GM19025 (cell line): ENCODE measurements around the gene SPAG17.

Experiments
- ATAC-seq: cut with Tn5 transposase; IDR thresholded peaks from one replicate; pipeline ENCODE4 v1.9.1; 2021; ENCODE audit warnings: mild to moderate bottlenecking, low read depth, moderate library complexity; ENCODE audit not compliant: unreplicated experiment

The SPAG17 gene

DNA sequence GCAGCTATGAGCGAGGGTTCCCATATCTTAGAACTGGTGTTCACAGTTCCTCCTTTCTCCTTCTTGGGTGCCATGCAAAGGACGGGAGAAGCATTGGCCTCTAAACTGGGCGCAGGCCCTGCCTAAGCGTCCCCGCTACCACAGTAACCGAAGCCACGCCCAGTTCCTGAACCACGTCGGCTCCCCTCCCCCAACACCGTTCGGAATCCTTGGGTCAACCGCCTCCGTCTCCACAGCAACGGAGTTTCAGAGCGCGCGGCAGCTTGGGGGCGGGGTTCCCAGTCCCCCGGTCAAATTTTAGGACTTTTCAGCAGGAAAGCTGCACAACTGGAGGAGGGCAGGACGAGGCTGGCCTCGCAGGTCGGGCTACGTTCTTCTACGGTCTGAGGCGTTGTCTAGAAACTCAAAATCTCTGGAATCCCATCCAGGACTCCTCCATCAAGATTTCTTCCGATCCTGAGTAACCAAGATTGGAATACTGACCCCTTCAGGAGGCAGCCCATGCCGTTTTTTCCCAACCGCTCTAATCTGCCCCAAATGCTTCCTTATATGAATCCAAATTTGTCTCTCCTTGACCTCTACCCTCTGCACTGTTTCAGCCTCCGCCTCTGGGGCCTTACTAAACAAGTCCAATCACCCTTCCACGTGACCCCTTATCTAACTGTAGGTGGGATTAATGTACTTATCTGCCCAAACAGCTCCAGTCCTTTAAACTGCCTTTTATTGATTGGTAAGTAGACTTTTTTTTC is at the start of gene SPAG17:
TSS of gene SPAG17 (minus strand) at position 145 of the 749 bp plus-strand sequence. CDS start at position 74, 71 bp downstream.
- ATAC-seq: no peak

GRCh38 chr1:118225471-118225870 is 40.4 kb upstream of the SPAG17 start:
- ATAC-seq: no peak

- ATAC-seq: no peak
Observed at GRCh38 chr1:118223426-118223825, 38.4 kb upstream of the SPAG17 start.

- no peak for ATAC-seq
Observed at GRCh38 chr1:118219438-118219837, 34.4 kb upstream of the SPAG17 start.

DNA sequence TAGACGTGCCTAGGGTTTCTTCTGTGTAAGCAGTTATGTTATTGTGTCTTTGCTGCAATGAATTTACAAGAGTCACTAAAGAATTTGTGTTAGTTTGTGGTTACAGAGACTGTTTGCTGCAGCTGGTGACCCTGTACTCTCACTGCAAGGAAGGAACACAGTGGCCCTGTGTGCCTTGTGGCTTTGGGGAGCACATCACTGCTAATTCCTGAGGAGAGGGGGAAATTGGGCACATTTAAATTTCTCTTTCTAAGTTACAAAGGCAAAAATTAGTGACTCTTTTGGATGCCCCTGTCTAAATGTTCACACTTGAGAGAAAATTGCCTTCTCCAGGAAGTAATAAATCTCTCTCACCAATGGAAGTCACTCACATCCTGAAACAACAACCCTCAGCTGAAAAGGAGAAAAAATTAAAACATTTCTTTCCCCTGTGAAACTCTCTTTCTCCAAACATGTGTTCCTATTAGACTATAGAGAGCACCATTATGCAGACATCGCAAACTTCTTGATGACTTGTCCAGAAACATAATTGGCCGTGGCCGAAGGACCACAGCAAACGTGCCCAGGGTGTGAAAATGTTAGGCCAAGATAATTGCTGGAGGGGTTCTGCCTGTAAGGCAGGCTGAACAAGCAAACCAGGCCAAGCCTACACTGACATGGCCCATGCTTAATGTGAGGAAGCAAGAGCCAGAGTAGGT is 32.3 kb upstream of the SPAG17 start:
- ATAC-seq: no peak

- ATAC-seq: no peak
Observed at GRCh38 chr1:118214866-118215265, 29.8 kb upstream of the SPAG17 start.

DNA sequence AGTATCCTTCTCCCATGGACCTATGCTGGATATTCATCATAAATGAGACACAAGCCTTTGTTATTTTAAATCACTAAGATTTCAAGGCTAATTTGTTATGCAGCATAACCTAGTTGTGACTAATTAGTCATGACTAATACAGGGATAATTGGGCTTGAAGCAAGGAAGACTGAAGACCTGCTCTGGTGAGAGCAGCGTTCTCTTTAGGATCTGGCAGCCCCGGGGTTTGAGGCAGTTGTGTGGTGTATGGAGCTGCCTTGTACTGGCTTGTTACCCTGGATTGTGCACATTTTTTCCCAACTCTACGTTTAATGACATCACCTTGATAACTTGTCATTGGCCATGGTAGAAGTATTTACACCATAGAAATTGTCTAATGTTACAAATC is 25.7 kb upstream of the SPAG17 start:
- ATAC-seq: no peak

DNA sequence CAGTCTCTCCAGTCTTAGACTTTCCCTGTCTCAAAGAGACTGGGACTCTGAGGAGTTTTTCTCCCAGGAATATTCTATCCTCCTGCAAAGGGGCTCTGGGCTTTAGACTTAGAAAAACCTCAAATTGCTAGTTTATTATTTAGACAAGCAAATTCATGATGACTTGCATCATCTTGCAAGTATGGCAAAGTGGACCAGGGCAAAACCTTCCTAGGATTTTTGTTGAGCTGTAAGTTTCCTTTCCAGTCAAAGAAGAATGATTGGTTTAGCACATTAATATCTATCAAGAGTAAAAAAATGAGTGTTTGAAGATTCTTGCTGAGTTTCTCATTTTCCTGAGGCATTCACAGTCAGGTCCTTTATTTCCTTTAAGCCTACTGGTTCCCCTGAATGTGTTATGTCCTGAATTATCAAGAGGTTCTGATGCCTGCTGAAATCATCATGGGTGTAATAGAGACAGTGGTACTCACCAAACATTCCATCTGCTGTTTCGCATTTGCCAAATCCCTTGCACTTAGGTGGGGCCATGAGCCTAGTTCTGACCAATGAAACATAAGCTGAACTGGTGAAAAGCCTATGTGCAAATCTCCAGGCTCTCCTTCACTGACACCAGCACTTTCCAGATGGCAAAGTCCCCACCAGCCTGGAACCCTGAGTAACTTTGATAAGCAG is 25.2 kb upstream of the SPAG17 start:
- no peak for ATAC-seq

- ATAC-seq: no peak
Observed at GRCh38 chr1:118209648-118210047, 24.6 kb upstream of the SPAG17 start.

DNA sequence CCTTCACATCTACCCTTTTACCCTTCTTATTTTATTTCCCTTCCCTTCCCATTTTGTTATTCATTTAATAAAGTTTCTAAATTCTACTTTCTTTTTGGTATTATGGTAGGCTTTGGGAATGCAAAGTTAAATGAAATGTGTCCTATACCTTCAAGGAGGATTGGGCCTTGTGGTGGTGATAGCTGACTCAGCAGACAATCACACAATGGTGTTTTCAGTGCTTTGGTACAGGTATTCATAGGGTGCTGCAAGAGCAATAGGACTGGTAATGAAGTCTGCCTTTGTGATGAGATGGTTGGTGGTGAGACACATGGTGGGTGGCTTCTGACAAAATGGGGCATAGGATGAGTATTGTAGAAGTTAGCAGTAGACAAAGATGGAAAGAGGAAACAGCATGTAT is 21.9 kb upstream of the SPAG17 start:
- no peak for ATAC-seq

DNA sequence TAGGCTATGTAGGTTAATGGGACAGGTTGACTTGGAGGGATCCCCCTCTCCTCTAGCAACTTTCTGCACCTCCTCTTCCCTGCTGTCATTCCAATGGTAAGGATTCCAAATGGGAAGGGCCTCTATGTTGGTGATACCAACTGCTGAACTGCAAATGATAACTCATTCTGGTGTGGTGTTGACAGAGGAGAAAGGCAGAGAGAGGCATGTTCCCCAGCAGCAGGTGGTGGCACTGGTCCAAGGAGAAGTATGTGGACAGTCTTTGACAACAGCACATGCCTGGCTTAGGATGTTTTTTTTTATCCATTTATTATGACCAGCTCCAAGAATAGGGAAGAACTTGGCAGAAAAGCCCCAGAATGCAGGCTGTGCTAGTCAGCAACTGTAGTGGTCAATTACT is 19.6 kb upstream of the SPAG17 start:
- no peak for ATAC-seq

DNA sequence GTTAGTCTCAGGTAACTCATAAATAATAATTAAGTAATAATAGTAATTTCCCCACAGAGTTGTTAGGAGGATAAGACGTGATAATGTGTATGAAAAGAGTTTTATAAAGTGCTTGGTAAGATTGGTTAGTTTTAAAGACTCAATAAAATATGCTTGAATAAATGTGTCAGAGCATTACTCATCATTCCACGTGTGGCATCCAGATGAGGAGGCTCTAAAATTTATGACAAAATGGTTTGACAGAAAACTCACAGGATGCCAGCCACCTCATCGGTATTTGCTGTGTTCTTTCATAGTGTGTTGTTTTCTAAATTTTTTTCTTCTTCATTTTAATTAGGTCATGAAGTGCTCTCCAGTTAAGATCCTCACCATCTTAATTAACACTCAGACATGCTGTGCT is 19.1 kb upstream of the SPAG17 start:
- no peak for ATAC-seq

- no peak for ATAC-seq
Observed at GRCh38 chr1:118202076-118202608, 17.1 kb upstream of the SPAG17 start.

GRCh38 chr1:118201524-118201923 is 16.5 kb upstream of the SPAG17 start:
- ATAC-seq: no peak

DNA sequence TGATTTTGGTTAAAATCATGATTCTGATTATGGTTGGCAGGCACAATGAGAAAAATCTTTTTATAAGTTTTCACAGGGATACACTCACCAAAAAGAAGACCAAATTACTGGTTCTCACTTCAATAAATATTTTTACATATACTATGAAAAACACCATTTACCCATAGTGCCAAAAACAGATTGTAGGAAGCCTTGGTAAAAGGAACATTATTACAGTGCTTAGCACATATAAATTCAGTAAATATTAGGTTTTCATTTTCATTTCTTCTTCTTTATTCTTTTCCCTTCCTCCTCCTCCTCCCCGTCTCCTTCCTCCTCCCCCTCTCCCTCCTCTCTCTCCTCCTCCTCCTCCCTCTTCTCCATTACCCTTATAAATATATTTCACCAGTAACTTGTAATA is 15.8 kb upstream of the SPAG17 start:
- no peak for ATAC-seq

- no peak for ATAC-seq
Observed at GRCh38 chr1:118190561-118190960, 5.5 kb upstream of the SPAG17 start.

DNA sequence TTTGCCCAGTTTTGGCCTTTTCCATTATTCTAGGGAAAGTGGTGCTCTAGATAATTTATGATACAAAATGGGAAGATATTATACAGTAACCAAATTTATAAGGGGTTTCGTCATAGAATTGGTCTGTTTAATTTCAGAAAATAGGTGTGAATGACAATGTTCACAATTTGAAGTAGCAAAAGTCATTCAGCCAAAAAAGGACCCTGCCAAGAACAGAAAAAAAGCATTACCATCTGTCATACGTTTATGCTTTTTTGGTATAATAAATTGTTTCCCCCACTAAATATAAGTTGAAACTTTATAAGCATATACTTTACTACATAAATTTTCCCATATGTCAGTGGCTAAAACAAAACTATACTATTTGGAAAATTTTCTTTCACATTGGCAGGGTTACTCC is 4.5 kb upstream of the SPAG17 start:
- ATAC-seq: no peak

- ATAC-seq: no peak
Observed at GRCh38 chr1:118188411-118188810, 3.4 kb upstream of the SPAG17 start.

- no peak for ATAC-seq
Observed at GRCh38 chr1:118186026-118186425, 998 bp upstream of the SPAG17 start.

GRCh38 chr1:118184739-118185083 is 317 bp downstream of the SPAG17 start:
- no peak for ATAC-seq

GRCh38 chr1:118183586-118183985 is 1.4 kb downstream of the SPAG17 start:
- ATAC-seq: no peak
